SU-DHL-6 (cell line): Measurements from ENCODE around the gene RNF7.
"Not testable (repeated sequence)": the region's sequence is repeated elsewhere in the genome, so short reads cannot be mapped to it uniquely, and the experiment has no call there.

Experiments used
- H2AFZ ChIP-seq: fragments of 200-600 bp; sonication (generic); 2 replicates; pipeline ENCODE4 v1.6.1; 2014; ENCODE audit warnings: low read depth, mild to moderate bottlenecking, moderate library complexity, mixed read lengths, antibody characterized with exemption, low read length; ENCODE audit not compliant: severe bottlenecking
- H3F3A ChIP-seq: fragments of 200-600 bp; shearing (Covaris generic); 2 replicates; pipeline ENCODE4 v1.6.0; 2016; ENCODE audit warnings: antibody characterized with exemption, mild to moderate bottlenecking; ENCODE audit not compliant: insufficient read depth
- H3K27ac ChIP-seq: fragments of 200-600 bp; sonication (generic); 2 replicates; pipeline ENCODE4 v1.5.1; 2016; ENCODE audit warnings: low read depth, mild to moderate bottlenecking, low read length, moderate library complexity, mixed read lengths
- H3K27me3 ChIP-seq: fragments of 200-600 bp; sonication (generic), shearing (Covaris generic); 2 replicates; pipeline ENCODE4 v1.6.0; 2014; ENCODE audit warnings: mild to moderate bottlenecking, low read length
- H3K36me3 ChIP-seq: fragments of 200-600 bp; sonication (generic); 2 replicates; pipeline ENCODE4 v1.6.1; 2014; ENCODE audit warnings: mild to moderate bottlenecking, low read length, mixed read lengths
- H3K4me2 ChIP-seq: fragments of 300-600, 200-600 bp; shearing (Covaris generic), sonication (generic); 2 replicates; pipeline ENCODE4 v1.6.0; 2014; ENCODE audit warnings: low read length, low read depth, mild to moderate bottlenecking; ENCODE audit not compliant: poor library complexity, severe bottlenecking
- H3K4me3 ChIP-seq: fragments of 200-600 bp; sonication (generic); 2 replicates; pipeline ENCODE4 v1.5.1; 2014; ENCODE audit warnings: antibody characterized with exemption, low read length, mild to moderate bottlenecking, mixed read lengths; ENCODE audit not compliant: insufficient read depth, poor library complexity, severe bottlenecking
- H3K79me2 ChIP-seq: fragments of 200-600 bp; sonication (generic); 2 replicates; pipeline ENCODE4 v1.6.1; 2014; ENCODE audit warnings: mild to moderate bottlenecking, low read length, moderate library complexity; ENCODE audit not compliant: insufficient read depth
- H3K9ac ChIP-seq: fragments of 200-600 bp; sonication (generic); 2 replicates; pipeline ENCODE4 v1.7.0; 2014; ENCODE audit warnings: mild to moderate bottlenecking, low read length
- H3K9me2 ChIP-seq: fragments of 200-600 bp; sonication (generic); replicated peaks from 2 replicates; pipeline ENCODE4 v1.6.1; 2014; ENCODE audit warnings: low read length; ENCODE audit not compliant: insufficient read depth
- H3K9me3 ChIP-seq: fragments of 200-600 bp; sonication (generic); 2 replicates; pipeline ENCODE4 v1.6.1; 2014; ENCODE audit warnings: low read length, mixed read lengths; ENCODE audit not compliant: insufficient read depth
- H4K20me1 ChIP-seq: fragments of 200-600 bp; sonication (generic); 2 replicates; pipeline ENCODE4 v1.6.1; 2014; ENCODE audit warnings: low read depth, mild to moderate bottlenecking, antibody characterized with exemption, low read length, moderate library complexity, mixed read lengths
- EZH2phosphoT487 ChIP-seq: fragments of 200-600 bp; sonication (generic), shearing (Covaris generic); conservative IDR thresholded peaks from 2 replicates; pipeline ENCODE4 v1.6.1; 2018; ENCODE audit warnings: mild to moderate bottlenecking, antibody characterized with exemption, low read length, moderate library complexity, mixed read lengths
- TF ChIP-seq, protein P1 (sequence below): fragments of 200-600 bp; sonication (generic); IDR thresholded peaks from one replicate; pipeline ENCODE4 v1.5.1; 2017; ENCODE audit warnings: antibody characterized with exemption, mild to moderate bottlenecking, low read length, moderate library complexity; ENCODE audit not compliant: insufficient read depth, poor library complexity, severe bottlenecking

The RNF7 gene

DNA sequence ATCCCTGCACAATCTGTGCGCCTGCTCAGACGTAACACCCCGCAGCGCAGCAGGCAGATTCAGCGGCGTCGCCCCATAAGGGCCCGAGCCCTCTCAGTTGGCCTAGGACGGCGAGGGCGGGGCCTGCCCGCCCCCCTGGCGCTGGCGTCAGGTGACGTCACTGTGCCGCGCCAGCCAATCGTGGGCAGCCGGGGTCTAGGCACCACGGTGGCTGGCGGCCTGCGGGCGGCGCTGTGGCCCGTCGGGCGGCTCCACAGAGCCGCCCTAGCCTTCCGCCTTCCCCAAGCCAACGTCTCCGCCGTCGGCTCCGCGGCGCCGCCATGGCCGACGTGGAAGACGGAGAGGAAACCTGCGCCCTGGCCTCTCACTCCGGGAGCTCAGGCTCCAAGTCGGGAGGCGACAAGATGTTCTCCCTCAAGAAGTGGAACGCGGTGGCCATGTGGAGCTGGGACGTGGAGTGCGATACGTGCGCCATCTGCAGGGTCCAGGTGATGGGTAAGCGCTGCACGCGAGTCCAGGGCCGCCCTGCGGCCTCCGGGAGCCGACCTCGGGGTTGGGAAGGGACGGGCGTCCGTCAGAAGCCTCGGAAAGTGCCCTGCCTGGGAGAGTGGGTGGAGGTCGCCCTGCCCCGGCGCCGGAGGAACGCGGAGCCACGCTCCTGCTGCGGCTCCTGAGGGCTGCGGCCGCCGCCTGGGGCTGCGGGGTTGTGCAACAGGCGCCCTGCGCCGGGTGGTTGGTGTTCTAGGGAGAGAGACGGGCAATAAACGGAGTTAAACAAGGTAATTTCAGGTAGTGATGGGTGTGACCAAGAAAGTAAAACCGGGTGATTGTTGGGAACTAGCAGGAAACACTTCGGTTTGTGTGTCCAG, at the start of gene RNF7:
Gene RNF7 (plus strand): TSS at position 277 of the 869 bp plus-strand sequence. CDS start 44 bp downstream, at position 321.
- peaks cover 3% of the 10 kb centered on the region; the same call in 1 of the 2 replicates for H3F3A ChIP-seq
- TF ChIP-seq, protein P1, sequence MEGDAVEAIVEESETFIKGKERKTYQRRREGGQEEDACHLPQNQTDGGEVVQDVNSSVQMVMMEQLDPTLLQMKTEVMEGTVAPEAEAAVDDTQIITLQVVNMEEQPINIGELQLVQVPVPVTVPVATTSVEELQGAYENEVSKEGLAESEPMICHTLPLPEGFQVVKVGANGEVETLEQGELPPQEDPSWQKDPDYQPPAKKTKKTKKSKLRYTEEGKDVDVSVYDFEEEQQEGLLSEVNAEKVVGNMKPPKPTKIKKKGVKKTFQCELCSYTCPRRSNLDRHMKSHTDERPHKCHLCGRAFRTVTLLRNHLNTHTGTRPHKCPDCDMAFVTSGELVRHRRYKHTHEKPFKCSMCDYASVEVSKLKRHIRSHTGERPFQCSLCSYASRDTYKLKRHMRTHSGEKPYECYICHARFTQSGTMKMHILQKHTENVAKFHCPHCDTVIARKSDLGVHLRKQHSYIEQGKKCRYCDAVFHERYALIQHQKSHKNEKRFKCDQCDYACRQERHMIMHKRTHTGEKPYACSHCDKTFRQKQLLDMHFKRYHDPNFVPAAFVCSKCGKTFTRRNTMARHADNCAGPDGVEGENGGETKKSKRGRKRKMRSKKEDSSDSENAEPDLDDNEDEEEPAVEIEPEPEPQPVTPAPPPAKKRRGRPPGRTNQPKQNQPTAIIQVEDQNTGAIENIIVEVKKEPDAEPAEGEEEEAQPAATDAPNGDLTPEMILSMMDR = peak; percentile 71
- no peak for TF ChIP-seq EZH2phosphoT487
- H3K27ac ChIP-seq = peak within 1 kb of the TSS; percentile 67
- peaks cover 51% of the 10 kb centered on the region for H3K79me2 ChIP-seq
- H3K36me3 ChIP-seq = peaks cover under 1% of the 10 kb centered on the region; the same call in 1 of the 2 replicates
- peaks cover 21% of the 10 kb centered on the region for H4K20me1 ChIP-seq
- H3K9ac ChIP-seq = peak within 1 kb of the TSS; percentile 92
- H3K4me2 ChIP-seq = peak within 1 kb of the TSS; percentile 90
- peak within 1 kb of the TSS; percentile 74 for H3K4me3 ChIP-seq
- no peaks in the 10 kb centered on the region for H3K27me3 ChIP-seq
- H3K9me2 ChIP-seq = no peaks in the 10 kb centered on the region
- peak within 1 kb of the TSS; percentile 95 for H2AFZ ChIP-seq
- no peaks in the 10 kb centered on the region for H3K9me3 ChIP-seq

DNA sequence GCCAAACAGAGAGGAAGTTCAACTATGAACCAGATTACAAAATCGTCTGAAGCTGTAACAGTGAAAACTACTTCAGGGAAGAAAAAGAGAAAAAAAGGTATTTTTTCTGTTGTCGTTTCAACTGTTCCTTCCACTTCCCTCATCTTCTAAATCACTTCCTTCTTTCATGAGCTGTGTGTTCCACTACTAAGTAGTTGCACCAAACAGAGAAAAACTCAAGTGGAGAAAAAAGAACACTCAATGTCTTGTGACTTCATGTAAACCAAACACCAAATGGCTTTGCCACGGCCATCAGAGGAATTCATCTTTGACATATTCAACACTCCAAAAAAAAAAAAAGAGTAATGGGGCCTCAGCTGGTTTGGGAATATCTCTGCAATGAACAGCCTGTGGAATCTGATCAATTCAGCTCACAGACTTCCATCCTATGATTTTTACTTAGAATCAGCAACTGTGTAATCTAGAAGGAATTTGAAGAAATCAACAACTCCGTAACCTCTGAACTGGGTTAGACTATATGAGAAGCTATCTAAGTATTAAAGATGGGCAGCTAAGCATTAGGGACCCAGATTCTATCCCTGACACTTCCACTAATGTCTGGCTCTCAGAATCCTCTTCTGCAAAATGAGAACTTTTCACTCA, 47.5 kb upstream of the RNF7 start:
- no peak overlapping the region for H3K27ac ChIP-seq
- H2AFZ ChIP-seq = no peak overlapping the region

DNA sequence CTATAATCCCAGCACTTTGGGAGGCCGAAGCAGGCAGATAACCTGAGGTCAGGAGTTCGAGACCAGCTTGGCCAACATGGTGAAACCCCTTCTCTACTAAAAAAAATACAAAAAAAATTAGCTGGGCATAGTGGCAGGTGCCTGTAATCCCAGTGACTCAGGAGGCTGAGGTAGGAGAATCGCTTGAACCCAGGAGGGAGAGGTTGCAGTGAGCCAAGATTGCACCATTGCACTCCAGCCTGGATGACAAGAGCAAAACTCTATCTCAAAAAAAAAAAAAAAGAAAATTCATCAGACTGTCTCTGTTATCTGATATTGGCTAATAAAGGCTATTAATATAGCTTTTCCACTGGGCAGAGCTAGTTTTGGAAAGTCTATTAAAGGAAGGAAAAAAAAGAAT, 46.6 kb upstream of the RNF7 start:
- H3F3A ChIP-seq, H3K9me3 ChIP-seq, H3K4me3 ChIP-seq, H3K27me3 ChIP-seq, H3K79me2 ChIP-seq, H3K9me2 ChIP-seq, H2AFZ ChIP-seq, H3K36me3 ChIP-seq, H4K20me1 ChIP-seq, H3K27ac ChIP-seq, H3K4me2 ChIP-seq, H3K9ac ChIP-seq: not testable (repeated sequence)

More for the DNA sequence above, 47.5 kb upstream of the RNF7 start:
- Histone ChIP-seq H3K4me2 (no peak overlapping the region), H3F3A (no peaks in the 10 kb centered on the region), H3K79me2 (no peaks in the 10 kb centered on the region), H4K20me1 (no peaks in the 10 kb centered on the region), H3K9me2 (no peaks in the 10 kb centered on the region), H3K4me3 (no peak overlapping the region), H3K9ac (no peak overlapping the region), H3K9me3 (no peaks in the 10 kb centered on the region), H3K36me3 (no peaks in the 10 kb centered on the region), H3K27me3 (no peaks in the 10 kb centered on the region)
- TF ChIP-seq, protein P1 = no peak
- TF ChIP-seq EZH2phosphoT487 = no peak

DNA sequence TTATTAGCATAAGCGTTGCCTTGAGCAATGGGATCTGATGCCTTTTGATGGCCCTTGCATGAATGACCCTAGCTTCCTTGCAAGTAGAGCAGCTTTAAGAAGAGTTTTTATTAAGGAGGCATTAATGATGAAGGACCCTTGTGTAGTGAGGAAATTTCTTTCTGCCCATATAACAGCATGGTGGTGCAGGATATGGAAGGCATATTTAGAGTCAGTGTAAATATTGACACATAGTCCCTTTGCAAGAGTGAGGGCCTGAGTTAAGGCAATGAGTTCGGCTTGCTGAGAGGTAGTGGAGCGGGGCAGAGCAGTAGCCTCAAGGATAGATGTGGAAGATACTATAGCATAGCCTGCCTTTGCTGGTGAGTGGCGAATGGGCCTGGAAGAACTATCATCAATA, 45.1 kb upstream of the RNF7 start:
- H3K4me3 ChIP-seq, H3F3A ChIP-seq, H2AFZ ChIP-seq, H3K9me2 ChIP-seq, H3K36me3 ChIP-seq, H3K27ac ChIP-seq, H3K9me3 ChIP-seq, H3K9ac ChIP-seq, H4K20me1 ChIP-seq, H3K79me2 ChIP-seq, H3K27me3 ChIP-seq, H3K4me2 ChIP-seq: not testable (repeated sequence)
